Keratinocyte (primary cell): ENCODE measurements around the gene SLC37A1. TPM values are rescaled to one million over a fixed set of nuclear protein-coding genes. Genes with fewer than 3 reads are reported as not detected.

ENCODE experiments used
- DNase-seq: peaks from one replicate; pipeline ENCODE4 v3.0.0-alpha.2; 2011; ENCODE audit warnings: low read depth, missing footprints, low spot score
- FAIRE-seq: peaks from 2 replicates; lab custom pipeline; 2011; peaks lifted over from hg19 to GRCh38; lab: Jason Lieb, UNC
- H2AFZ ChIP-seq: 2 replicates; pipeline ENCODE4 v1.6.0; 2012; ENCODE audit warnings: low read length, control low read depth, inconsistent platforms; ENCODE audit not compliant: control insufficient read depth
- H3K27ac ChIP-seq: 2 replicates; pipeline ENCODE4 v1.5.1; 2011; ENCODE audit warnings: low read length; ENCODE audit not compliant: control insufficient read depth, insufficient read depth
- H3K27me3 ChIP-seq: 3 replicates; pipeline ENCODE4 v1.6.0; 2011; ENCODE audit warnings: low read length; ENCODE audit not compliant: control insufficient read depth, insufficient read depth; ENCODE audit errors: extremely low read depth
- H3K36me3 ChIP-seq, 2 experiments: 2 replicates in 1 of 2; 3 replicates in 1 of 2; pipeline ENCODE4 v1.5.1; 2011; ENCODE audit warnings: low read length in 2 of 2, mild to moderate bottlenecking in 1 of 2; ENCODE audit not compliant: control insufficient read depth in 2 of 2, insufficient read depth in 2 of 2; ENCODE audit errors: extremely low read depth in 1 of 2
- H3K4me1 ChIP-seq: 3 replicates; pipeline ENCODE4 v1.5.1; 2011; ENCODE audit warnings: low read length; ENCODE audit not compliant: control insufficient read depth, insufficient read depth; ENCODE audit errors: extremely low read depth
- H3K4me2 ChIP-seq: 3 replicates; pipeline ENCODE4 v1.6.0; 2011; ENCODE audit warnings: low read depth, low read length; ENCODE audit not compliant: control insufficient read depth, insufficient read depth; ENCODE audit errors: extremely low read depth
- H3K4me3 ChIP-seq, 3 experiments: fragments of 200-600 bp in 1 of 3; sonication (generic) in 1 of 3; 2 replicates in 2 of 3; 3 replicates in 1 of 3; pipeline ENCODE4 v1.5.1; 2011 to 2016; ENCODE audit warnings: low read length in 3 of 3, mild to moderate bottlenecking in 3 of 3, control low read depth in 2 of 3, inconsistent platforms in 1 of 3, low read depth in 1 of 3, mixed read lengths in 1 of 3, mixed run types in 1 of 3, moderate library complexity in 1 of 3; ENCODE audit not compliant: control insufficient read depth in 2 of 3, insufficient read depth in 2 of 3; ENCODE audit errors: extremely low read depth in 1 of 3
- H3K79me2 ChIP-seq: 2 replicates; pipeline ENCODE4 v1.6.0; 2012; ENCODE audit warnings: low read length; ENCODE audit not compliant: control insufficient read depth, insufficient read depth
- H3K9ac ChIP-seq: 3 replicates; pipeline ENCODE4 v1.6.0; 2011; ENCODE audit warnings: low read length; ENCODE audit not compliant: control insufficient read depth, insufficient read depth; ENCODE audit errors: extremely low read depth
- H3K9me1 ChIP-seq: 3 replicates; pipeline ENCODE4 v1.6.0; 2011; ENCODE audit warnings: low read length; ENCODE audit not compliant: control insufficient read depth, insufficient read depth; ENCODE audit errors: extremely low read depth
- H3K9me3 ChIP-seq: 2 replicates; pipeline ENCODE4 v1.5.1; 2012; ENCODE audit warnings: low read depth, low read length; ENCODE audit not compliant: control insufficient read depth
- H4K20me1 ChIP-seq: 3 replicates; pipeline ENCODE4 v1.6.0; 2011; ENCODE audit warnings: low read length; ENCODE audit not compliant: control insufficient read depth, insufficient read depth; ENCODE audit errors: extremely low read depth
- CTCF ChIP-seq, 3 experiments: IDR thresholded peaks in 1 of 3; conservative IDR thresholded peaks in 1 of 3; optimal IDR thresholded peaks in 1 of 3; 2 replicates in 2 of 3; 3 replicates in 1 of 3; pipeline versions ENCODE3 to v1.5.1; 2011; ENCODE audit warnings: low read length in 3 of 3, mild to moderate bottlenecking in 3 of 3, moderate library complexity in 2 of 3, control low read depth in 1 of 3, inconsistent platforms in 1 of 3; ENCODE audit not compliant: insufficient read depth in 2 of 3; ENCODE audit errors: extremely low read depth in 1 of 3
- EZH2 ChIP-seq: IDR thresholded peaks from one replicate; pipeline ENCODE4 v1.6.1; 2012; ENCODE audit warnings: inconsistent platforms, mild to moderate bottlenecking, low read length, moderate library complexity
- dilution Hi-C: fragments of 300-500 bp; cut with MboI; formaldehyde crosslinking; loops from one replicate; pipeline ENCODE4 v1.7.0; 2020; ENCODE audit warnings: low sequenced_read_pairs; ENCODE audit not compliant: extremely low pct_ligation_motif_present
- polyA plus RNA-seq, 5 experiments: library from polyadenylated mRNA; depleted of rRNA in 3 of 5; stranded (reverse) in 3 of 5; stranded (forward) in 1 of 5; unstranded in 1 of 5; fragments of >200 nt; gene quantifications; 1 replicate in 1 of 5; 2 replicates in 3 of 5; 3 replicates in 1 of 5; pipeline versions ENCODE4 v1.2.1 to v1.2.3, GENCODE V29; 2011 to 2012; ENCODE audit warnings: missing spikeins in 2 of 5, low read depth in 1 of 5, low replicate concordance in 1 of 5

The SLC37A1 gene
- polyA plus RNA-seq, 1 donor (not counting 4 experiments of a cell fraction or from before 2014, with no cell fraction given), result 4.1 TPM

GRCh38 chr21:42557420-42557819 is 43.8 kb downstream of the SLC37A1 start:
- Histone ChIP-seq H4K20me1 (no peaks in the 10 kb centered on the region), H3K36me3 (peaks cover 0 to 6% of the 10 kb centered on the region in 2 experiments), H3K27ac (no peak overlapping the region), H3K4me2 (no peak overlapping the region), H3K4me3 (no peak overlapping the region), H3K79me2 (no peaks in the 10 kb centered on the region), H3K9ac (no peak overlapping the region), H3K27me3 (no peaks in the 10 kb centered on the region), H3K9me1 (no peaks in the 10 kb centered on the region), H2AFZ (no peak overlapping the region), H3K4me1 (no peaks in the 10 kb centered on the region), H3K9me3 (no peaks in the 10 kb centered on the region)
- FAIRE-seq (no peak), DNase-seq (no peak)
- no peak for TF ChIP-seq EZH2
- TF ChIP-seq CTCF (optimal IDR thresholded peaks at IDR 0.05 in 1 of 3, IDR thresholded peaks at IDR 0.05 in 1 of 3, conservative IDR thresholded peaks at IDR 0.05 in 1 of 3; ENCODE audit: extremely low read depth in 1 of 3, insufficient read depth in 2 of 3, low read length in 3 of 3), result no peak
- dilution Hi-C loops, result no loop called here

GRCh38 chr21:42558368-42558767 is 44.7 kb downstream of the SLC37A1 start:
- Histone ChIP-seq H3K9me3 (no peaks in the 10 kb centered on the region), H3K4me1 (no peaks in the 10 kb centered on the region), H3K27ac (no peak overlapping the region), H2AFZ (no peak overlapping the region), H3K79me2 (no peaks in the 10 kb centered on the region), H3K36me3 (peaks cover 0 to 8% of the 10 kb centered on the region in 2 experiments), H3K9ac (no peak overlapping the region), H3K27me3 (no peaks in the 10 kb centered on the region), H3K4me3 (no peak overlapping the region), H3K4me2 (no peak overlapping the region), H4K20me1 (no peaks in the 10 kb centered on the region), H3K9me1 (no peaks in the 10 kb centered on the region)
- DNase-seq (no peak), FAIRE-seq (no peak)
- dilution Hi-C loops, result no loop called here
- TF ChIP-seq EZH2 (no peak), CTCF (optimal IDR thresholded peaks at IDR 0.05 in 1 of 3, IDR thresholded peaks at IDR 0.05 in 1 of 3, conservative IDR thresholded peaks at IDR 0.05 in 1 of 3; ENCODE audit: extremely low read depth in 1 of 3, insufficient read depth in 2 of 3, low read length in 3 of 3) (no peak)
